MG63 (cell line): ENCODE measurements around the gene GPR34. TPM values are rescaled to one million over a fixed set of nuclear protein-coding genes. Genes with fewer than 3 reads are reported as not detected.
"Not testable (repeated sequence)": the region's sequence is repeated elsewhere in the genome, so short reads cannot be mapped to it uniquely, and the experiment has no call there.

Source experiments
- DNase-seq: peaks from one replicate; pipeline ENCODE4 v3.0.0-alpha.2; 2020
- H3K27me3 ChIP-seq: fragments of 250-450 bp; sonication (Bioruptor Pico); 2 replicates; pipeline ENCODE4 v1.5.1; 2020; ENCODE audit warnings: mild to moderate bottlenecking, moderate library complexity
- H3K36me3 ChIP-seq: fragments of 250-450 bp; sonication (Bioruptor Pico); 2 replicates; pipeline ENCODE4 v1.5.1; 2020; ENCODE audit warnings: mild to moderate bottlenecking, moderate library complexity
- H3K4me3 ChIP-seq: fragments of 250-450 bp; sonication (Bioruptor Pico); 2 replicates; pipeline ENCODE4 v1.5.1; 2020; ENCODE audit warnings: mild to moderate bottlenecking, moderate library complexity
- H3K9me3 ChIP-seq: fragments of 250-450 bp; sonication (Bioruptor Pico); 2 replicates; pipeline ENCODE4 v1.5.1; 2020; ENCODE audit warnings: mild to moderate bottlenecking, moderate library complexity
- total RNA-seq: library from RNA; depleted of rRNA; stranded (reverse); fragments of >200 nt; shearing (Covaris generic); gene quantifications from 2 replicates; pipeline ENCODE4 v1.2.3, GENCODE V29; 2014; ENCODE audit warnings: low replicate concordance; rRNA removed

The GPR34 gene, protein sequence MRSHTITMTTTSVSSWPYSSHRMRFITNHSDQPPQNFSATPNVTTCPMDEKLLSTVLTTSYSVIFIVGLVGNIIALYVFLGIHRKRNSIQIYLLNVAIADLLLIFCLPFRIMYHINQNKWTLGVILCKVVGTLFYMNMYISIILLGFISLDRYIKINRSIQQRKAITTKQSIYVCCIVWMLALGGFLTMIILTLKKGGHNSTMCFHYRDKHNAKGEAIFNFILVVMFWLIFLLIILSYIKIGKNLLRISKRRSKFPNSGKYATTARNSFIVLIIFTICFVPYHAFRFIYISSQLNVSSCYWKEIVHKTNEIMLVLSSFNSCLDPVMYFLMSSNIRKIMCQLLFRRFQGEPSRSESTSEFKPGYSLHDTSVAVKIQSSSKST
- not detected in 2 replicates for total RNA-seq

DNA sequence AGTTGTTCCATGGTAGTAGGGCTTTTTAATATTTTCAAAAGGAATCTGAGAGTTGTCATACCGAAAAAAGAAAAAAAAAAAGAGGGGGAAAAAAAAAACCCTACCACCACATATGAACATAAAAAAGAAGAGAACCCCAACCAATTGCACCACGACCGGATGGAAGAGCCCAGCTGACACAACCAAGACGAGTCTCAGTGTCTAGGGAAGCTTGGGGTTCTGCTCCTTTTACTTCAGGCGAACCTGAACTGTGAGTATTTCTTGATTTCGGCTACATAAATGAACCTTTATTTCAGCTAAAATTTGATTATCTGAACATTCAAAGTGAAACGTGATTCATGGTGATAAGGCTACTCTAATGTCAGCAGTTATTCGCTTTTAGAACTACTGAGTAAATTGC is at the start of gene GPR34:
Gene GPR34, plus strand, starts transcription at position 139 of the 400 bp plus-strand sequence. CDS start 6,661 bp downstream, outside the sequence.
- Histone ChIP-seq H3K36me3 (no peaks in the 10 kb centered on the region), H3K9me3 (no peaks in the 10 kb centered on the region), H3K27me3 (no peaks in the 10 kb centered on the region), H3K4me3 (no peak within 1 kb of the TSS)
- no peak for DNase-seq

DNA sequence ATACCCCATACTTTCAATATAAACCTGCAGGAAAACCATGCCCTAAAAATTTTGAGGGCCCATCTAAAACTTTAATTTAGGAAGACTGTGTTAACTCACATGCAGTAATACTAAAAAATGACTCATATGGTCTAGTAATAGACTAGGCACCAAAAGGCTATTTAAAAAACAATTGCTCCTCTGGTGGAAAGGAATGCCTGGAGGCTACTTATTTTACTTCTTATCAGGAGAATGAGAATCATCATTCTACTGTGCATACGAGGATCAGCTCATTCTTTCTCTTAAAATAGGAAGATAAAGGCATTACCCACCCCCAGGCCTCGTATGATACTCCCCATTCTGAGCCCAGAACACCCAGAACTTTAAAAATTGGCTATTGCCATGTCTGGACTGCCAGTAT is 42.6 kb upstream of the GPR34 start:
- not testable (repeated sequence) for H3K4me3 ChIP-seq, DNase-seq, H3K36me3 ChIP-seq, H3K9me3 ChIP-seq, H3K27me3 ChIP-seq

DNA sequence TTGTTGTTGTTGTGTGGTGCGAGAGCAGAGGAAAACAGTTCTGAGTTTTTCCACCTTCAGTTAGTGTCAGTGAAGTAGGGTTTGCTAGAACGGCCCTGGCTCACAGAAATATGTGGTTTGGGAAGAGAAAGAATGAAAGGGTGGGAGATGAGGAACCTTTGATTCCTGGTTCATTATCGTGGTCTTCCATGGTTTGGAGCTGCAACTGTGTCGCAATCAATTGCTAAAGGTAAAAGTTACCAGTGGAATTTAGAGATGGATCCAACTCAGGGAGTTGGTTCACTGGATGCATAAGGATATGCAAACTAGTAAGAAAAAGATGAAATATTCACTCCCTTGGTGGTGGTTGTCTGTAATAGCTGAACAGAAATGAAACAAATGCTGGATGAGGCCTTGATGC is 35.6 kb upstream of the GPR34 start:
- no peaks in the 10 kb centered on the region for H3K9me3 ChIP-seq
- DNase-seq: no peak
- H3K4me3 ChIP-seq: no peak overlapping the region
- no peaks in the 10 kb centered on the region for H3K27me3 ChIP-seq
- H3K36me3 ChIP-seq: no peaks in the 10 kb centered on the region

DNA sequence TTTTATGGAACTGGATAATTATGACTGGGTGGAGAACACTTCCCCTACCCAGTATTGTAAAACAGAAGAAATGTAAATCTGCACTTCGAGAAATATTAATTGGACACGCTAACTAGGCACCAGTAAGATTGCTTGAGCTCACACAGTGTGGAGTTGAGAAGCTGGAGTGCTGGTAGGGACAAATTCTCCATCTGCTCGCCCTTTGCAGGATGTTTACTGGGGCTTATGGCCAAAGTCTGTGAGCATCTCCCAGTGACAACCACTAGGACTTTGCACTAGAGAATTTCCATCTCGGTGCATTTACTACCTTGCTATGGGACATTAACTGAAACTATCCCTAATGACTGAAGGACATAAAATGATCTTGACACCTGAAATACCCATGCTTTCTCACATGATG is 33.7 kb upstream of the GPR34 start:
- DNase-seq: no peak
- Histone ChIP-seq H3K9me3 (no peaks in the 10 kb centered on the region), H3K36me3 (no peaks in the 10 kb centered on the region), H3K4me3 (no peak overlapping the region), H3K27me3 (no peaks in the 10 kb centered on the region)

DNA sequence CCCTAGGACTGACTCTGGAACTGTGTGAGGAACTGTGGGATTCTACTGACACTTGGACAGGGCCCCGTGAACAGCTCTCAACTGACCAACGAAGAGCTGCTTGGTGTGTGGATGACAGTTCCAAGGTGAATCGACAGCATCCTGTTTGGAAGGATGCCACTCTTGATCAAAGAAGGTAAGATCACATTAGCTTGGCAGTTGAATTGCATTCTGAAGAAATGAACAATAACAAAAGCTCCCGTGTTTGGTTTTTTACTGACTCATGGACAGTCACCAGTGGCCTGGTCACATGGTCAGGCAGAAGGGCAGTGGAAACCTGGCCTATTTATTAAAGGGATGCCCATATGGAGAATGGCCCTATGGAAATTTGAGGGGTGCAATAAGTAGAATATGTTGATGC is 33.1 kb upstream of the GPR34 start:
- Histone ChIP-seq H3K36me3 (no peaks in the 10 kb centered on the region), H3K27me3 (no peaks in the 10 kb centered on the region), H3K9me3 (no peaks in the 10 kb centered on the region), H3K4me3 (no peak overlapping the region)
- DNase-seq: peak; percentile 13

DNA sequence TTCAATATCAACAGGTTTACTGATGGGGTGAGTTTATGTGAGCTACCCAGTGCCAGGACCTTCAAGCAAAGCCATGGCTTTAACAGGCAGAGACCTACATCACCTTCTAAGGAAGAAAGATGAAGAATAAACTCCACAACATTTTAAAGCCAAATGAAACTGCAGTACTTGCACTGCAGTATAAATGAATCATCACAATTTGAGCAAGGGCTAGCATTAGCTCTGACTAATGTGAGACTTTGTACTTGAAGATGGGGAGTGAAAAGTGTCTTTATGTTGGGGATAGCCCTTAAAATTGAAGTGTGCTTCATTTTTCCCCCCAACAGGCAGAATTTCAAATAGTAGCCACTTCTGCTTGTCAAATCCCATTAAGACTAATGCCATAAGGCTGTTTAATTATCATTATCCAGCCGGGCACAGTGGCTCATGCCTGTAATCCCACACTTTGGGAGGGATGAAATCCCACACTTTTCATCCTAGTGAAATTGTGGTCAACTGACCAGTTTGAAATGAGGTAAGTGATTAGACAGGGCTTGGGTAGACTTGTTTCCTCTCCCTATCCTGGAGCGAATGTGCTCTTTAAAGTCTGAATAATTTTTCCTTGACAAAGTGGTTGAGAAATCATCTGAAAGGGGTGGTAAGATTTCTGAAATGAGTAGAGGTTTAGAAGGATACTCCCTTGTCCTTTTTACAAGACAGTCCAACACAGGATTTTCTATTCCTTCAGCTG is 27.2 kb upstream of the GPR34 start:
- DNase-seq: no peak
- H3K4me3 ChIP-seq: no peak overlapping the region
- H3K9me3 ChIP-seq: no peaks in the 10 kb centered on the region
- H3K27me3 ChIP-seq: no peaks in the 10 kb centered on the region
- H3K36me3 ChIP-seq: no peaks in the 10 kb centered on the region

DNA sequence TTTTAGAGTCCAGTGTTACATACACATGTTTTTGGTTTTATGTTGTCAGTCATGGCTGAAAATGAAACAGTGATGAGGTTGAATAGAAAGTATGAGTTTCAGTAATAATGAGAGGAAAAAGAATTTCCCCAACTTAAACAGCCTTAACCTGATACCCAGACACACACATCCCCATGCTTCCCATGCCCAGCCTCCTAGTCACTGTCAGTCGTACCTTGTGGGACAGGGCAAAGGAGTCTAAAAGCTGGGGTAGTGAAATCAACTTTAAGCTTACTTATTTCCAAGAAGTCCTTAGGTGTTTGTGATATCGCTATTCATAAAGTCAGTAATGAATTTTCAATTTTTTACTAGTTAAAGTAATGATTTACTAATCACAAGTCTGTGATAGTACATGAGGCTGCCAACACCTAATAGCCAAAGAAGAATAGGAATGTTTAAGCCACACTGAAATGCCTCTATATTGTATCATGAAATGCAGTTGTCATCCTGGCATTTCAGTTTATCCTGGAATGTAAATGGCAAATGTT is 24.3 kb upstream of the GPR34 start:
- no peak for DNase-seq
- Histone ChIP-seq H3K36me3 (no peaks in the 10 kb centered on the region), H3K9me3 (no peaks in the 10 kb centered on the region), H3K27me3 (no peaks in the 10 kb centered on the region), H3K4me3 (no peak overlapping the region)

DNA sequence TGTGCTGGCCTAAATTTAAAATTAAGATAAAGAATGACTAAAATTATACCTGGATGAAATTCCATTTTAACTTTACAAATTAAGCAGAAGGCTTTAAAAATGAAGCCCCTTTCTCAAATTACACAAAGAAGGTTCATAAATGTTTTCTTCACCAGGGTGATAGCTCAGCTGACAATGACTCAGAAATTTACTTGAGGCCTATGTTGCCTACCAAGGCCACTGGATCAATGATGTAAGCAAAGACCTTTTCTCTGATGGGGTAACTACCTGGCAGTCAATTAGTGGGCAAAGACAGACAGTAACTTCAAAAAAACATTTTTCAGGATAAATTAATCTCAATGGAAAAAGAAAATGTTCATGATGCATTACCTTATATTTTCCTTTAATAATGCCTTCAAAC is 23.9 kb upstream of the GPR34 start:
- DNase-seq: no peak
- no peak overlapping the region for H3K4me3 ChIP-seq
- no peaks in the 10 kb centered on the region for H3K9me3 ChIP-seq
- no peaks in the 10 kb centered on the region for H3K36me3 ChIP-seq
- no peaks in the 10 kb centered on the region for H3K27me3 ChIP-seq

DNA sequence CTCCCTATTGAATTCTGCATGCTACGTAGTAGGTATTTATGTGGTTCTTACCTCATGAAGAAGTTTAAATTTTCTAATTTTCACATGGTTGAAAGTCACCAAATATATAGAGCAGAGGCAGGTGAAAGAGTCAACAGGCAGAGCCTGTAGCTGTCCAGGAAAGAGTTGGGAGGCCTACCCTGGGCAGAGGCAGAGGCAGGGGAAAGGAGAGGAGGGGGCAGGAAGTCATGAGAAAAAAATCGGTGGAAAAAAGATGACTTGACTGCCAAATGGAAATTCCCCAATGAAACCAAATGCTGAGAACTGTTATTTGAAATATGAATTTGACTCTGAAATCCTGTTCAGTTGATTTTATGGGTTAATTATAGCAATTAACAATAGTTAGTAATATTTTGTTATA is 23.1 kb upstream of the GPR34 start:
- no peak overlapping the region for H3K4me3 ChIP-seq
- no peaks in the 10 kb centered on the region for H3K36me3 ChIP-seq
- DNase-seq: no peak
- no peaks in the 10 kb centered on the region for H3K27me3 ChIP-seq
- H3K9me3 ChIP-seq: no peaks in the 10 kb centered on the region

DNA sequence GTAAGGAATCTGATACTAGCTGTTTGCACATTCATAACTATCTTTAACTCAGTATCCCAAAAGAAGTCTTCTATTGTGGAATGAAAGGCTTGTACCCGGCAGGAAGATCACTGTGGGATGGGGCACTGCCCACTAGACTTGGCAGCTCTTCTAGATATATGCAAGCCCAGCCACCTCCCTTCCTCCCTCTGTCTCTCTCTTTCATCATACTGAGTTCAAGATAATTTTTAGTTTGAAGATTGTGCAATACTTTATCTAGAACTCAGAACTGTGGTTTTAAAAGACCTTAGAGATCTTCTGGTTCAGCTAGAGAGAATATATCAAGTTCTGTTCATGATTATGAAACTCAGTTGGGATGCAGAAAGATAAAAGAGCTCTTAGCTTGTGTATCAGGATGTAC is 22.5 kb upstream of the GPR34 start:
- DNase-seq: no peak
- Histone ChIP-seq H3K9me3 (no peaks in the 10 kb centered on the region), H3K36me3 (no peaks in the 10 kb centered on the region), H3K27me3 (no peaks in the 10 kb centered on the region), H3K4me3 (no peak overlapping the region)

DNA sequence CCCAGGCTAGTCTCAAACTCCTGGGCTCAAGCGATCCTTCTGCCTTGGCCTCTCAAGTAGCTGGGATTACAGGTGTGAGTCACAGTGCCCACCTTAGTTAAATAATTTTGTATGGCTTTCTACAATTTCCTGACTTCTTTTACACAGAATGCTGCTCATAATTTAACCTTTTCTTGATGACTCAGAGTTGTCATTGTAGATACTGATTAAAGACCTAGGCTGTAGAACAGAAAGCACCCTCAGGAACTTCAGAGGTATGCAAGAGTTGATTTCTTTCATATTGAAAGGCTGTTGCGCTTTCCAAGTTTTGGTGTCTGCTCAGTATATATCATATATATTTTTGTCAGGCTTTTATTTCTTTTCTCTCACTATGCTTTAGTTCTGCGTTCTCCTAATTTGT is 21.1 kb upstream of the GPR34 start:
- Histone ChIP-seq H3K4me3 (no peak overlapping the region), H3K27me3 (no peaks in the 10 kb centered on the region), H3K9me3 (no peaks in the 10 kb centered on the region), H3K36me3 (no peaks in the 10 kb centered on the region)
- no peak for DNase-seq

DNA sequence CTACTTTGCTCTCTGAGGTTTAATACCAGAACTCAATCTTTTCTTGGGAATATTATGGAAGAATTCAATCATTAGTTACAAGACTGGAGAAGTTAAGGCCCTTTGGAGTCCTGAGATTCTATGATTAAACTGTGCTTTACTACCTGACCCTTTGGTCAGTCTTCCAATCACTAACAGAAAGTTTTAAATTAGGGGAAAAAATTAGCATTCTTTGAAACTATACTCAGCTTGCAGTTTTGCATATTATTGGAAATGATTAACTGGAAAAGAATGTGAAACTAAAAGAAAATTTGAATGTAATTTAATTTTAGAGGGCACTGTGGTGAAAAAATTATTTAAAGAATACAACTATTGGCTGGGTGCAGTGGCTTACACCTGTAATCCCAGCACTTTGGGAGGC is 18.7 kb upstream of the GPR34 start:
- H3K36me3 ChIP-seq: no peaks in the 10 kb centered on the region
- DNase-seq: no peak
- no peaks in the 10 kb centered on the region for H3K27me3 ChIP-seq
- no peaks in the 10 kb centered on the region for H3K9me3 ChIP-seq
- H3K4me3 ChIP-seq: no peak overlapping the region

DNA sequence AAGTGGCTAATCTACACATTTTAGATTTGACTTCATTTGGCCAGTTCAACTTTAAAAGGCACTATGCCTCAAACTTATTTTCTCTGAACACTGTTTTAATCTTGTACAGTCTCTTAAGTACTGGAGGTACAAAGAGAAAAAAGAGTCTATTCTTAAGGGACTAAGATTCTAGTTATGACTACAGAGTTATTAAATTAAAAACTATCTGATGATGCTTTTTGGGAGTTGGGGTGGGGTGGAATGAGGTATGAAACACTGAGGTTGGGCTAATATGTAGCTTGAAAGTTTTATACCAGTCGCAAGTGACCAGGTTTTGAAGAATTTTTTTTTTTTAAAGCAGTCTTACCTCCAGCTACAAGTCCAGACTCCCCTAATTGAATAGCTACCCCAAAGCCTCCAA is 17.7 kb upstream of the GPR34 start:
- no peak overlapping the region for H3K4me3 ChIP-seq
- no peaks in the 10 kb centered on the region for H3K9me3 ChIP-seq
- DNase-seq: no peak
- H3K27me3 ChIP-seq: no peaks in the 10 kb centered on the region
- no peaks in the 10 kb centered on the region for H3K36me3 ChIP-seq

DNA sequence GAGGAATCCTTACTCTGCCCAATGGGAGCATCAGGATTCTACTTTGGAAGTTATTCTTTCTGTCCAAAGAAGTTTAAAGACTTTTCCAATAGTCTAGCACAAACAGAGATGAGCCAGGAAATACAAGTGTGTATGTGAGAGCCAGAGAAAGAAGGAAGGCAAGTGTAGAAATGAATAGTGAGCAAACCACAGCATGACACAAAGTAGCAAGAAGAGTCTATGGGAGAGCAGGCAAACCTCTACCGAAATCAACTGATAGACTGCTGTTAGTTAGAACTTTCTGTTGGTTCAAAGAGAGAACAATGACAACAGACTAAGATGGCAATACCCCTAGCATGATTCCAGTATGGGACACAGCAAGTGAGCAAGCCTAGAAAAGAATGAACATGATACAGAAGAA is 16.1 kb upstream of the GPR34 start:
- Histone ChIP-seq H3K36me3 (no peaks in the 10 kb centered on the region), H3K4me3 (no peak overlapping the region), H3K27me3 (no peaks in the 10 kb centered on the region), H3K9me3 (no peaks in the 10 kb centered on the region)
- no peak for DNase-seq

DNA sequence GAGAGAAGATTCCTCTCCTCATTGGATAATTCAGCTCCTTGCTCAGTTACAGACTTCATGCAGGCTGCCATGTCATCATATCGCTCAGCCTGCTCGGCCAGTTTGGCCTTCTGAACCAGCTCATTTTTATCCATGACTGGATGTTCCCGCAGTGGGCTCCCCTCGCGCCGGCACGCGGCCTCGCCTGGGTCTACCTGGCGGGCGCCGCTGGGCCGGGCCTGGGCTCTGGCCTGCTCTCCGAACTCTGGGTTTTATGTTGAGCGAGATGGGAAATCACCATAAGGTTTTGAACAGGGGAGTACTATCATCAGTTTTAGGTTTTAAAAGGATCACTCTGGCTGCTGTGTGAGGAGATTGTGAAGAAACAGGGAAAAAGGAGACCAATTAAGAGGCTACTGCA is 12.4 kb upstream of the GPR34 start:
- not testable (repeated sequence) for H3K4me3 ChIP-seq, H3K9me3 ChIP-seq, H3K36me3 ChIP-seq, H3K27me3 ChIP-seq, DNase-seq

DNA sequence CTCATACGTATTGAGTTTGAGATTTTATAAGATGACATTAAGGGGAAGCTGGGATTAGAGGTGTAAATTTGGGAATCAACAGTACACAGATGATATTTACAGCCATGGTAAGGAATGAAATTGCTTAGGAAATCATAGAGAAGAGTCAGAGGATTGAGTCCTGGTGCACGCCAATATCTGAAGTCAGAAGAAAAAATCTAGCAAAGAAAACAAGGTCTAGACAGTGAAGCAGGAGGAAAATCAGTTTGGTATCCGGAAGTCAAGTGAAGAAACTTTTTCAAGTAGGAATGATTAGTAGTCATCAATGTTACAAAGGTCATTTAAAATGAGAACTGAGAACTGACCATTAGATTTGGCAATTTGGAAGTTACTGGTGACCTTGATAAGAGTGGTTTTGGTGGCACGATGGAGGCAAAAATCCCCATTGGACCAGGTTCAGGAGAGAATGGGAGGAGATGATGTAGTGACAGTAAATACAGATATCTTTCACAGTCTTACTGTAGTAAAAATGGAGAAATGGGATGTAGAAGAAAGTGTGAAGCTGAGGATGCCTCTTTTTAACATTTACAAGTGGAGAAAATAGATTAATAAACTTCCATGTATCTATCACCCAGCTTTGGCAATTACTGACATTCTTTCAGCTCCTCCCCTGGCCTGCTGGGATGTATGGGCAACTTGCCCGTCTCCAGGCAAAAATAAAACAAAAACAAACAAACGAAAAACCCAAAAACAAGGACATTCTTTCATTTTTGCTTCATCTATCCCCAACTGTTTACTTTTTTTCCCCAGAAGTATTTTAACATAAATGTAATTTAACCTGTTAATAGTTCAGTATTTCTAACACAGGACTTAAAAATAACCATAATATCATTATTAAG is 11.4 kb upstream of the GPR34 start:
- Histone ChIP-seq H3K4me3 (no peak overlapping the region), H3K27me3 (no peaks in the 10 kb centered on the region), H3K36me3 (no peaks in the 10 kb centered on the region), H3K9me3 (no peaks in the 10 kb centered on the region)
- DNase-seq: no peak

DNA sequence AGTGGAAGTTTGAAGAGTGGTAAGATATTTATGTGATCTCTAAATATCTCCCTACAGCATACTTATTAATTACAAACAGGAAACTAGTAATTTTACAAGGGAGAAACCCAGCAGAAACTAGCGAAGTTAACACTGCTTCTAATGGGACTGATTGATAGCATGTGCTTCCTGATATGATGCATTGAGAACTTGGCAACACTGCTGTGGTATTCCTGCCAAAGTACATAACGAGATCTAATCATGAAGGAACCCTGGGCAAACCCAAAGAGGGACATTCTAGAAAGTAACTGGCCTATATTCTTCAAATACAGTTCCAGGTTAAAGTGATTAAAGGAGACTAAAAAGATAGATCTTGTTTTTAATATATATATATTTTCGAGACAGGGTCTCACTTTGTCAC is 4.6 kb upstream of the GPR34 start:
- no peak overlapping the region for H3K4me3 ChIP-seq
- no peaks in the 10 kb centered on the region for H3K9me3 ChIP-seq
- H3K36me3 ChIP-seq: no peaks in the 10 kb centered on the region
- DNase-seq: no peak
- no peaks in the 10 kb centered on the region for H3K27me3 ChIP-seq
